GM23338 (cell line): ENCODE data around the gene NXPE3. TPM values are rescaled to one million over a fixed set of nuclear protein-coding genes. Genes with fewer than 3 reads are reported as not detected.

Source experiments
- ATAC-seq: fragments of 200-7000 bp; cut with Tn5 transposase; 3 replicates; pipeline ENCODE4 v1.9.1; 2020
- DNase-seq: peaks from one replicate; pipeline ENCODE4 v3.0.0-alpha.2; 2015; ENCODE audit warnings: low spot score
- H2AFZ ChIP-seq: fragments of 200-600 bp; sonication (generic); 2 replicates; pipeline ENCODE4 v1.8.0; 2016; ENCODE audit warnings: antibody characterized with exemption, mild to moderate bottlenecking, moderate library complexity
- H3F3A ChIP-seq: fragments of 200-600 bp; sonication (generic); replicated peaks from 2 replicates; pipeline ENCODE4 v1.8.0; 2017; ENCODE audit warnings: antibody characterized with exemption, mixed run types, low read depth
- H3K27ac ChIP-seq: fragments of 200-600 bp; sonication (generic); 2 replicates; pipeline ENCODE4 v1.6.1; 2016; ENCODE audit warnings: low read depth
- H3K27me3 ChIP-seq: fragments of 200-600 bp; sonication (generic); 2 replicates; pipeline ENCODE4 v1.8.0; 2016; ENCODE audit warnings: mild to moderate bottlenecking, mixed run types, moderate library complexity; ENCODE audit not compliant: insufficient read depth
- H3K36me3 ChIP-seq: fragments of 200-600 bp; sonication (generic); 2 replicates; pipeline ENCODE4 v1.8.0; 2016; ENCODE audit warnings: mild to moderate bottlenecking; ENCODE audit not compliant: insufficient read depth
- H3K4me1 ChIP-seq: fragments of 200-600 bp; sonication (generic); 2 replicates; pipeline ENCODE4 v1.8.0; 2016; ENCODE audit warnings: mild to moderate bottlenecking, moderate library complexity; ENCODE audit not compliant: insufficient read depth
- H3K4me2 ChIP-seq: fragments of 200-600 bp; sonication (generic); 2 replicates; pipeline ENCODE4 v1.7.1; 2017; ENCODE audit warnings: mixed run types
- H3K4me3 ChIP-seq: fragments of 200-600 bp; sonication (generic); 2 replicates; pipeline ENCODE4 v1.6.1; 2016; ENCODE audit warnings: mixed run types
- H3K79me2 ChIP-seq: fragments of 200-600 bp; sonication (generic); replicated peaks from 2 replicates; pipeline ENCODE4 v1.8.0; 2017; ENCODE audit warnings: mild to moderate bottlenecking; ENCODE audit not compliant: insufficient read depth
- H3K9me2 ChIP-seq: fragments of 200-600 bp; sonication (generic); 2 replicates; pipeline ENCODE4 v1.8.0; 2017; ENCODE audit not compliant: insufficient read depth
- H4K20me1 ChIP-seq: fragments of 200-600 bp; sonication (generic); replicated peaks from 2 replicates; pipeline ENCODE4 v1.8.0; 2017; ENCODE audit warnings: mild to moderate bottlenecking; ENCODE audit not compliant: insufficient read depth
- H3K27ac Mint-ChIP-seq: 2 replicates; pipeline ENCODE4 v1.8.0; 2020; ENCODE audit warnings: inconsistent platforms, mild to moderate bottlenecking, moderate library complexity, mixed read lengths
- H3K27me3 Mint-ChIP-seq: 3 replicates; pipeline ENCODE4 v1.8.0; 2022; ENCODE audit warnings: low read depth, mild to moderate bottlenecking, moderate library complexity, mixed read lengths, inconsistent platforms; ENCODE audit not compliant: insufficient read depth, poor library complexity
- H3K36me3 Mint-ChIP-seq: 3 replicates; pipeline ENCODE4 v1.8.0; 2021; ENCODE audit warnings: low read depth, mild to moderate bottlenecking, inconsistent platforms, moderate library complexity, mixed read lengths
- H3K4me1 Mint-ChIP-seq: 3 replicates; pipeline ENCODE4 v1.8.0; 2020; ENCODE audit warnings: mild to moderate bottlenecking, inconsistent platforms, mixed read lengths
- H3K4me3 Mint-ChIP-seq: 3 replicates; pipeline ENCODE4 v1.8.0; 2021; ENCODE audit warnings: moderate library complexity, mild to moderate bottlenecking, inconsistent platforms, mixed read lengths
- H3K9me3 Mint-ChIP-seq: 3 replicates; pipeline ENCODE4 v1.8.0; 2020; ENCODE audit warnings: moderate library complexity, mild to moderate bottlenecking, inconsistent platforms, mixed read lengths
- CREB1 ChIP-seq: fragments of 250-450 bp; sonication (Bioruptor Pico); IDR thresholded peaks from 2 replicates; pipeline ENCODE4 v1.5.0; 2020; ENCODE audit warnings: low read depth, mild to moderate bottlenecking, moderate library complexity
- EZH2 ChIP-seq: fragments of 200-600 bp; sonication (generic); IDR thresholded peaks from one replicate; pipeline ENCODE4 v1.8.0; 2017; ENCODE audit warnings: antibody characterized with exemption, mild to moderate bottlenecking, low read depth; ENCODE audit not compliant: unreplicated experiment
- EZH2phosphoT487 ChIP-seq: fragments of 200-600 bp; sonication (generic); IDR thresholded peaks from one replicate; pipeline ENCODE4 v1.8.1; 2018; ENCODE audit warnings: antibody characterized with exemption; ENCODE audit not compliant: unreplicated experiment
- JUNB ChIP-seq: IDR thresholded peaks from one replicate; pipeline ENCODE4 v1.6.1; 2016; ENCODE audit warnings: antibody characterized with exemption; ENCODE audit not compliant: unreplicated experiment
- NANOG ChIP-seq: IDR thresholded peaks from 2 replicates; pipeline ENCODE4 v1.6.1; 2016; ENCODE audit warnings: antibody characterized with exemption, borderline replicate concordance
- POLR2AphosphoS5 ChIP-seq: IDR thresholded peaks from 2 replicates; pipeline ENCODE4 v1.6.1; 2016; ENCODE audit warnings: antibody characterized with exemption, low read depth
- STAT1 ChIP-seq: IDR thresholded peaks from one replicate; pipeline ENCODE4 v1.6.1; 2016; ENCODE audit warnings: antibody characterized with exemption; ENCODE audit not compliant: unreplicated experiment
- ZNF114 ChIP-seq: fragments of 250-450 bp; sonication (Bioruptor Pico); IDR thresholded peaks from 2 replicates; pipeline ENCODE4 v1.5.0; 2020; ENCODE audit warnings: mild to moderate bottlenecking, moderate library complexity
- ZNF331 ChIP-seq: fragments of 250-450 bp; sonication (Bioruptor Pico); IDR thresholded peaks from 2 replicates; pipeline ENCODE4 v1.5.0; 2020; ENCODE audit warnings: low read depth, mild to moderate bottlenecking, moderate library complexity
- polyA plus RNA-seq: library from polyadenylated mRNA; unstranded; fragments of >200 nt; fragmentation: Nextera tagmentation; extraction: Ambion mirVana; gene quantifications from 2 replicates; pipeline ENCODE4 v1.2.1, GENCODE V29; 2016
- total RNA-seq: library from RNA; depleted of rRNA; stranded (reverse); fragments of >200 nt; shearing (Covaris generic); gene quantifications from 2 replicates; pipeline ENCODE4 v1.2.3, GENCODE V29; 2014
- TF ChIP-seq, protein P1 (sequence below), 2 experiments: fragments of 200-600 bp in 1 of 2; sonication (generic) in 1 of 2; conservative IDR thresholded peaks; 2 replicates each; pipeline versions ENCODE4 v1.5.1 to v1.6.1; 2016 to 2017; ENCODE audit warnings: antibody characterized with exemption in 2 of 2, low read depth in 2 of 2, mild to moderate bottlenecking in 2 of 2, moderate library complexity in 1 of 2
- TF ChIP-seq, protein P2 (sequence below): fragments of 250-450 bp; sonication (Bioruptor Pico); IDR thresholded peaks from 2 replicates; pipeline ENCODE4 v1.5.0; 2020; ENCODE audit warnings: mild to moderate bottlenecking, moderate library complexity
- TF ChIP-seq, protein P3 (sequence below): IDR thresholded peaks from 2 replicates; pipeline ENCODE4 v1.6.1; 2016; ENCODE audit warnings: antibody characterized with exemption

The NXPE3 gene
- total and polyA plus RNA-seq, 2 experiments from 2014 or later: 13.3 to 20.8 TPM

DNA sequence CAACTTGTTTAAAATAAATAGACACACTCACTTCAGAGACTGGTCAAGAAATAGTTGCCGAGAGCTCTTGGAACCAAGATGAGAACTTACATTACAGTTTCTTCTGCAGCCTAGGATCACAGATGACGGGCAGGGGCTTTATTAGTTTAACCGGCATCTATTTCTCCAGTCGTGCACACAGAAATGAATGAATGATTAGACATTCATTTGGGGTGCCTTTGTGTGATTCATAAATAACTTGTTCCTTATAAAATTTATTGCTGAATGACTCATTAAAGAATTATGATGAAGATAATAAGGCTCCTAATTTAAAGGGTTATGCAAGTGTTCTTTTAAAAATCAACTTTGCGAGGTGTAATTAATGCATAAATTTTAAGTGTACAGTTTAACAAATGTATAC, 91.1 kb downstream of the NXPE3 start (continued):
- TF ChIP-seq, protein P1, sequence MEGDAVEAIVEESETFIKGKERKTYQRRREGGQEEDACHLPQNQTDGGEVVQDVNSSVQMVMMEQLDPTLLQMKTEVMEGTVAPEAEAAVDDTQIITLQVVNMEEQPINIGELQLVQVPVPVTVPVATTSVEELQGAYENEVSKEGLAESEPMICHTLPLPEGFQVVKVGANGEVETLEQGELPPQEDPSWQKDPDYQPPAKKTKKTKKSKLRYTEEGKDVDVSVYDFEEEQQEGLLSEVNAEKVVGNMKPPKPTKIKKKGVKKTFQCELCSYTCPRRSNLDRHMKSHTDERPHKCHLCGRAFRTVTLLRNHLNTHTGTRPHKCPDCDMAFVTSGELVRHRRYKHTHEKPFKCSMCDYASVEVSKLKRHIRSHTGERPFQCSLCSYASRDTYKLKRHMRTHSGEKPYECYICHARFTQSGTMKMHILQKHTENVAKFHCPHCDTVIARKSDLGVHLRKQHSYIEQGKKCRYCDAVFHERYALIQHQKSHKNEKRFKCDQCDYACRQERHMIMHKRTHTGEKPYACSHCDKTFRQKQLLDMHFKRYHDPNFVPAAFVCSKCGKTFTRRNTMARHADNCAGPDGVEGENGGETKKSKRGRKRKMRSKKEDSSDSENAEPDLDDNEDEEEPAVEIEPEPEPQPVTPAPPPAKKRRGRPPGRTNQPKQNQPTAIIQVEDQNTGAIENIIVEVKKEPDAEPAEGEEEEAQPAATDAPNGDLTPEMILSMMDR (conservative IDR thresholded peaks at IDR 0.05; ENCODE audit: low read depth in 2 of 2): no peak
- no peak for TF ChIP-seq EZH2phosphoT487
- TF ChIP-seq POLR2AphosphoS5: no peak
- no peak for TF ChIP-seq JUNB
- TF ChIP-seq NANOG: no peak

DNA sequence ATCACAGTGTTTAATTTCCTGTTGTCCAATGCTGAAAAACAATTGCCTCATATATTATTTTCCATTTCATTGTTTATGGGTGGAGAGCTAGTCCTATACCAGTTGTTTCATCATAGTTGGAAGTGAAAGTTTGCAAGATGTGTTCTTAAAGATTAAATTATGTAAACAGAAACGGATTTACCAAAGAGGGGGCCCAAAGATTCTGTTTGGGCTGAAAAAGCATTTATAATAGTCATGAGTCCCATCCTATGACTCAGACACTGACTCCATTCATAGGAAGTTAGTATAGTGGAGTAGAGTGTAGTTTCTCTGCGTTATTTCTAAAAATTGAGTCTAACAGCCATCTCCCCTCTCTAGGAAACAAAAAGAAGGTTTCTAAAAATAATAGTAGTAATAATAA, 94.6 kb downstream of the NXPE3 start:
- no peaks in the 10 kb centered on the region for H3K36me3 Mint-ChIP-seq
- Histone ChIP-seq H2AFZ (no peak overlapping the region), H3K27ac (no peak overlapping the region), H3K4me2 (no peak overlapping the region), H3F3A (no peaks in the 10 kb centered on the region), H3K27me3 (no peaks in the 10 kb centered on the region), H3K36me3 (no peaks in the 10 kb centered on the region), H3K9me2 (no peaks in the 10 kb centered on the region), H3K4me1 (no peaks in the 10 kb centered on the region), H3K79me2 (no peaks in the 10 kb centered on the region), H4K20me1 (no peaks in the 10 kb centered on the region), H3K4me3 (no peak overlapping the region)
- DNase-seq (no peak), ATAC-seq (no peak)
- H3K4me1 Mint-ChIP-seq: no peaks in the 10 kb centered on the region
- H3K9me3 Mint-ChIP-seq: no peaks in the 10 kb centered on the region
- H3K27ac Mint-ChIP-seq: no peak overlapping the region
- peaks cover 2% of the 10 kb centered on the region for H3K27me3 Mint-ChIP-seq
- no peak for TF ChIP-seq EZH2phosphoT487
- no peak for TF ChIP-seq STAT1
- no peak for TF ChIP-seq JUNB
- TF ChIP-seq CREB1 (CRISPR knock-in tag): no peak
- H3K4me3 Mint-ChIP-seq: no peak overlapping the region

DNA sequence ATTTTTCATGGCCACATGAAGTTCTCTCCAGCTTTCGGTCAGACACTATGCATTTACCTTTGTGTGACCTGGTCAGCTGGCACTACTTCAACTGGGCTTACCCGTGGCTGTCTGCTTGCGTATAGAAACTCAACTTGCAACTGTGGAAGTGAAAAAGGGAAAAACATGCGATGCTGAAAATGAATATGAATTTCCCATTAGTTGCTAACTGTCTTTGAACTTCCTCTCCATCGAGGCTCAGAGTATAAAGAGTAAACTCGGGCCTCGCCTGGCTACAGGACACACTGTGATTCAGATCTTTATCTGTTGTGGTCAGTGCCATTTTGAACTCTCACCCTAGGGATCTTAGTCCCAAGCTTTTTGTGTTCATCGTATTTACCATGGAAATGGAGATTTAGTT, 97.1 kb downstream of the NXPE3 start:
- no peak for ATAC-seq
- no peaks in the 10 kb centered on the region for H3K9me2 ChIP-seq
- Mint-ChIP-seq H3K27ac (no peak overlapping the region), H3K4me3 (no peak overlapping the region), H3K36me3 (no peaks in the 10 kb centered on the region), H3K9me3 (no peaks in the 10 kb centered on the region), H3K27me3 (no peaks in the 10 kb centered on the region), H3K4me1 (no peaks in the 10 kb centered on the region; the same call in 2 of the 3 replicates)
- DNase-seq: no peak
- no peaks in the 10 kb centered on the region for H3K79me2 ChIP-seq
- H3K4me1 ChIP-seq: no peaks in the 10 kb centered on the region
- H3K27me3 ChIP-seq: no peaks in the 10 kb centered on the region
- H4K20me1 ChIP-seq: no peaks in the 10 kb centered on the region
- H3K4me2 ChIP-seq: no peak overlapping the region
- no peak overlapping the region for H3K4me3 ChIP-seq
- H3K36me3 ChIP-seq: no peaks in the 10 kb centered on the region
- no peak overlapping the region for H3K27ac ChIP-seq
- H3F3A ChIP-seq: no peaks in the 10 kb centered on the region
- H2AFZ ChIP-seq: no peak overlapping the region
- TF ChIP-seq ZNF331 (CRISPR knock-in tag): no peak
- TF ChIP-seq ZNF114 (CRISPR knock-in tag): no peak
- no peak for TF ChIP-seq NANOG
- TF ChIP-seq STAT1: no peak
- TF ChIP-seq, protein P2, sequence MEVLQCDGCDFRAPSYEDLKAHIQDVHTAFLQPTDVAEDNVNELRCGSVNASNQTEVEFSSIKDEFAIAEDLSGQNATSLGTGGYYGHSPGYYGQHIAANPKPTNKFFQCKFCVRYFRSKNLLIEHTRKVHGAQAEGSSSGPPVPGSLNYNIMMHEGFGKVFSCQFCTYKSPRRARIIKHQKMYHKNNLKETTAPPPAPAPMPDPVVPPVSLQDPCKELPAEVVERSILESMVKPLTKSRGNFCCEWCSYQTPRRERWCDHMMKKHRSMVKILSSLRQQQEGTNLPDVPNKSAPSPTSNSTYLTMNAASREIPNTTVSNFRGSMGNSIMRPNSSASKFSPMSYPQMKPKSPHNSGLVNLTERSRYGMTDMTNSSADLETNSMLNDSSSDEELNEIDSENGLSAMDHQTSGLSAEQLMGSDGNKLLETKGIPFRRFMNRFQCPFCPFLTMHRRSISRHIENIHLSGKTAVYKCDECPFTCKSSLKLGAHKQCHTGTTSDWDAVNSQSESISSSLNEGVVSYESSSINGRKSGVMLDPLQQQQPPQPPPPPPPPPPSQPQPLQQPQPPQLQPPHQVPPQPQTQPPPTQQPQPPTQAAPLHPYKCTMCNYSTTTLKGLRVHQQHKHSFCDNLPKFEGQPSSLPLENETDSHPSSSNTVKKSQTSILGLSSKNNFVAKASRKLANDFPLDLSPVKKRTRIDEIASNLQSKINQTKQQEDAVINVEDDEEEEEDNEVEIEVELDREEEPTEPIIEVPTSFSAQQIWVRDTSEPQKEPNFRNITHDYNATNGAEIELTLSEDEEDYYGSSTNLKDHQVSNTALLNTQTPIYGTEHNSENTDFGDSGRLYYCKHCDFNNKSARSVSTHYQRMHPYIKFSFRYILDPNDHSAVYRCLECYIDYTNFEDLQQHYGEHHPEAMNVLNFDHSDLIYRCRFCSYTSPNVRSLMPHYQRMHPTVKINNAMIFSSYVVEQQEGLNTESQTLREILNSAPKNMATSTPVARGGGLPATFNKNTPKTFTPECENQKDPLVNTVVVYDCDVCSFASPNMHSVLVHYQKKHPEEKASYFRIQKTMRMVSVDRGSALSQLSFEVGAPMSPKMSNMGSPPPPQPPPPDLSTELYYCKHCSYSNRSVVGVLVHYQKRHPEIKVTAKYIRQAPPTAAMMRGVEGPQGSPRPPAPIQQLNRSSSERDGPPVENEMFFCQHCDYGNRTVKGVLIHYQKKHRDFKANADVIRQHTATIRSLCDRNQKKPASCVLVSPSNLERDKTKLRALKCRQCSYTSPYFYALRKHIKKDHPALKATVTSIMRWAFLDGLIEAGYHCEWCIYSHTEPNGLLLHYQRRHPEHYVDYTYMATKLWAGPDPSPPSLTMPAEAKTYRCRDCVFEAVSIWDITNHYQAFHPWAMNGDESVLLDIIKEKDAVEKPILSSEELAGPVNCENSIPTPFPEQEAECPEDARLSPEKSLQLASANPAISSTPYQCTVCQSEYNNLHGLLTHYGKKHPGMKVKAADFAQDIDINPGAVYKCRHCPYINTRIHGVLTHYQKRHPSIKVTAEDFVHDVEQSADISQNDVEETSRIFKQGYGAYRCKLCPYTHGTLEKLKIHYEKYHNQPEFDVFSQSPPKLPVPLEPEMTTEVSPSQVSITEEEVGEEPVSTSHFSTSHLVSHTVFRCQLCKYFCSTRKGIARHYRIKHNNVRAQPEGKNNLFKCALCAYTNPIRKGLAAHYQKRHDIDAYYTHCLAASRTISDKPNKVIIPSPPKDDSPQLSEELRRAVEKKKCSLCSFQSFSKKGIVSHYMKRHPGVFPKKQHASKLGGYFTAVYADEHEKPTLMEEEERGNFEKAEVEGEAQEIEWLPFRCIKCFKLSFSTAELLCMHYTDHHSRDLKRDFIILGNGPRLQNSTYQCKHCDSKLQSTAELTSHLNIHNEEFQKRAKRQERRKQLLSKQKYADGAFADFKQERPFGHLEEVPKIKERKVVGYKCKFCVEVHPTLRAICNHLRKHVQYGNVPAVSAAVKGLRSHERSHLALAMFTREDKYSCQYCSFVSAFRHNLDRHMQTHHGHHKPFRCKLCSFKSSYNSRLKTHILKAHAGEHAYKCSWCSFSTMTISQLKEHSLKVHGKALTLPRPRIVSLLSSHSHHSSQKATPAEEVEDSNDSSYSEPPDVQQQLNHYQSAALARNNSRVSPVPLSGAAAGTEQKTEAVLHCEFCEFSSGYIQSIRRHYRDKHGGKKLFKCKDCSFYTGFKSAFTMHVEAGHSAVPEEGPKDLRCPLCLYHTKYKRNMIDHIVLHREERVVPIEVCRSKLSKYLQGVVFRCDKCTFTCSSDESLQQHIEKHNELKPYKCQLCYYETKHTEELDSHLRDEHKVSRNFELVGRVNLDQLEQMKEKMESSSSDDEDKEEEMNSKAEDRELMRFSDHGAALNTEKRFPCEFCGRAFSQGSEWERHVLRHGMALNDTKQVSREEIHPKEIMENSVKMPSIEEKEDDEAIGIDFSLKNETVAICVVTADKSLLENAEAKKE (CRISPR knock-in tag): no peak
- TF ChIP-seq CREB1 (CRISPR knock-in tag): no peak
- no peak for TF ChIP-seq POLR2AphosphoS5
- TF ChIP-seq, protein P3, sequence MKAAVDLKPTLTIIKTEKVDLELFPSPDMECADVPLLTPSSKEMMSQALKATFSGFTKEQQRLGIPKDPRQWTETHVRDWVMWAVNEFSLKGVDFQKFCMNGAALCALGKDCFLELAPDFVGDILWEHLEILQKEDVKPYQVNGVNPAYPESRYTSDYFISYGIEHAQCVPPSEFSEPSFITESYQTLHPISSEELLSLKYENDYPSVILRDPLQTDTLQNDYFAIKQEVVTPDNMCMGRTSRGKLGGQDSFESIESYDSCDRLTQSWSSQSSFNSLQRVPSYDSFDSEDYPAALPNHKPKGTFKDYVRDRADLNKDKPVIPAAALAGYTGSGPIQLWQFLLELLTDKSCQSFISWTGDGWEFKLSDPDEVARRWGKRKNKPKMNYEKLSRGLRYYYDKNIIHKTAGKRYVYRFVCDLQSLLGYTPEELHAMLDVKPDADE: no peak
- TF ChIP-seq JUNB: no peak
- no peak for TF ChIP-seq EZH2
